H9 (cell line): ENCODE measurements around the gene MACROH2A1. TPM values are rescaled to one million over a fixed set of nuclear protein-coding genes. Genes with fewer than 3 reads are reported as not detected.

Source experiments
- DNase-seq: peaks from one replicate; pipeline ENCODE4 v3.0.0-alpha.2; 2017
- H2AFZ ChIP-seq: one replicate; pipeline ENCODE4 v1.6.1; 2013; ENCODE audit warnings: mild to moderate bottlenecking, low read length, control low read depth, moderate library complexity
- H2AK5ac ChIP-seq: 2 replicates; pipeline ENCODE4 v1.6.1; 2013; ENCODE audit warnings: low read length, control low read depth, mixed read lengths; ENCODE audit not compliant: insufficient read length
- H2BK120ac ChIP-seq: one replicate; pipeline ENCODE4 v1.6.1; 2013; ENCODE audit warnings: low read depth, mild to moderate bottlenecking, low read length, control low read depth, inconsistent platforms; ENCODE audit not compliant: poor library complexity, severe bottlenecking
- H2BK12ac ChIP-seq: 2 replicates; pipeline ENCODE4 v1.6.1; 2013; ENCODE audit warnings: low read length, control low read depth, mixed read lengths, low read depth; ENCODE audit not compliant: insufficient read length
- H2BK15ac ChIP-seq: 2 replicates; pipeline ENCODE4 v1.6.1; 2013; ENCODE audit warnings: low read depth, low read length, control low read depth
- H2BK20ac ChIP-seq: one replicate; pipeline ENCODE4 v1.6.1; 2013; ENCODE audit warnings: low read depth, mild to moderate bottlenecking, low read length, control low read depth, inconsistent platforms; ENCODE audit not compliant: poor library complexity, severe bottlenecking
- H2BK5ac ChIP-seq: 2 replicates; pipeline ENCODE4 v1.6.1; 2013; ENCODE audit warnings: low read length, control low read depth, mixed read lengths; ENCODE audit not compliant: insufficient read length
- H3K14ac ChIP-seq: 2 replicates; pipeline ENCODE4 v1.6.1; 2013; ENCODE audit warnings: low read length, control low read depth; ENCODE audit not compliant: insufficient read depth
- H3K18ac ChIP-seq: 2 replicates; pipeline ENCODE4 v1.6.1; 2013; ENCODE audit warnings: low read depth, mild to moderate bottlenecking, mixed read lengths, low read length, control low read depth; ENCODE audit not compliant: insufficient read length
- H3K23ac ChIP-seq: 2 replicates; pipeline ENCODE4 v1.6.1; 2013; ENCODE audit warnings: low read length, control low read depth, mixed read lengths, low read depth; ENCODE audit not compliant: insufficient read length
- H3K23me2 ChIP-seq: 2 replicates; pipeline ENCODE4 v1.6.1; 2013; ENCODE audit warnings: low read depth, mild to moderate bottlenecking, mixed read lengths, low read length, control low read depth; ENCODE audit not compliant: insufficient read length, poor library complexity, severe bottlenecking
- H3K27ac ChIP-seq: 2 replicates; pipeline ENCODE4 v1.5.1; 2013; ENCODE audit warnings: low read length, control low read depth, mixed read lengths, low read depth; ENCODE audit not compliant: insufficient read length
- H3K27me3 ChIP-seq: 2 replicates; pipeline ENCODE4 v1.6.1; 2013; ENCODE audit warnings: low read length, control low read depth, inconsistent platforms; ENCODE audit not compliant: insufficient read depth
- H3K4ac ChIP-seq: 2 replicates; pipeline ENCODE4 v1.6.1; 2013; ENCODE audit warnings: low read depth, mild to moderate bottlenecking, control low read depth, inconsistent platforms, low read length, moderate library complexity
- H3K4me1 ChIP-seq: 2 replicates; pipeline ENCODE4 v1.6.1; 2013; ENCODE audit warnings: low read length, control low read depth, inconsistent platforms; ENCODE audit not compliant: insufficient read depth
- H3K4me2 ChIP-seq: 2 replicates; pipeline ENCODE4 v1.6.1; 2013; ENCODE audit warnings: low read length, control low read depth, mixed read lengths; ENCODE audit not compliant: insufficient read length, insufficient read depth
- H3K56ac ChIP-seq: 2 replicates; pipeline ENCODE4 v1.6.1; 2013; ENCODE audit warnings: low read depth, mild to moderate bottlenecking, mixed read lengths, low read length, control low read depth; ENCODE audit not compliant: insufficient read length
- H3K79me1 ChIP-seq: 2 replicates; pipeline ENCODE4 v1.6.1; 2013; ENCODE audit warnings: low read depth, mild to moderate bottlenecking, moderate library complexity, low read length, control low read depth, inconsistent platforms; ENCODE audit not compliant: insufficient read depth, poor library complexity, severe bottlenecking
- H3K79me2 ChIP-seq: 2 replicates; pipeline ENCODE4 v1.6.1; 2013; ENCODE audit warnings: low read length, control low read depth, inconsistent platforms; ENCODE audit not compliant: insufficient read depth
- H3K9ac ChIP-seq: 2 replicates; pipeline ENCODE4 v1.6.1; 2013; ENCODE audit warnings: low read length, control low read depth, mixed read lengths; ENCODE audit not compliant: insufficient read length; ENCODE audit errors: extremely low read depth
- H3K9me3 ChIP-seq: one replicate; pipeline ENCODE4 v1.6.1; 2013; ENCODE audit warnings: low read depth, low read length, inconsistent platforms; ENCODE audit not compliant: control insufficient read depth
- H3T11ph ChIP-seq: one replicate; pipeline ENCODE4 v1.6.1; 2013; ENCODE audit warnings: mild to moderate bottlenecking, low read length, control low read depth, inconsistent platforms
- H4K20me1 ChIP-seq: one replicate; pipeline ENCODE4 v1.6.1; 2013; ENCODE audit not compliant: control insufficient read depth, insufficient read length, insufficient read depth
- H4K5ac ChIP-seq: 2 replicates; pipeline ENCODE4 v1.6.1; 2013; ENCODE audit warnings: low read depth, mild to moderate bottlenecking, mixed read lengths, low read length, control low read depth; ENCODE audit not compliant: insufficient read length
- H4K8ac ChIP-seq: replicated peaks from 2 replicates; pipeline ENCODE4 v1.6.1; 2013; ENCODE audit warnings: low read length, control low read depth, mixed read lengths, low read depth; ENCODE audit not compliant: insufficient read length
- H4K91ac ChIP-seq: 2 replicates; pipeline ENCODE4 v1.6.1; 2013; ENCODE audit warnings: low read depth, mild to moderate bottlenecking, moderate library complexity, mixed read lengths, low read length, control low read depth; ENCODE audit not compliant: insufficient read length
- H3K27ac Mint-ChIP-seq, 3 experiments: 2 replicates in 2 of 3; 3 replicates in 1 of 3; pipeline ENCODE4 v1.8.0; 2020 to 2021; ENCODE audit warnings: mixed read lengths in 3 of 3, mild to moderate bottlenecking in 1 of 3, moderate library complexity in 1 of 3
- H3K27me3 Mint-ChIP-seq: 2 replicates; pipeline ENCODE4 v1.8.0; 2021; ENCODE audit warnings: low read depth, mild to moderate bottlenecking, moderate library complexity, mixed read lengths
- H3K36me3 Mint-ChIP-seq, 3 experiments: 2 replicates in 2 of 3; 3 replicates in 1 of 3; pipeline ENCODE4 v1.8.0; 2020 to 2021; ENCODE audit warnings: low read depth in 3 of 3, mixed read lengths in 3 of 3; ENCODE audit not compliant: insufficient read depth in 1 of 3
- H3K4me1 Mint-ChIP-seq, 2 experiments: 2 replicates each; pipeline ENCODE4 v1.8.0; 2020; ENCODE audit warnings: mixed read lengths in 2 of 2
- H3K4me3 Mint-ChIP-seq, 2 experiments: 2 replicates in 1 of 2; 3 replicates in 1 of 2; pipeline ENCODE4 v1.8.0; 2020 to 2021; ENCODE audit warnings: mild to moderate bottlenecking in 2 of 2, mixed read lengths in 2 of 2, moderate library complexity in 1 of 2
- H3K9me3 Mint-ChIP-seq, 2 experiments: 2 replicates in 1 of 2; 3 replicates in 1 of 2; pipeline ENCODE4 v1.8.0; 2020; ENCODE audit warnings: mild to moderate bottlenecking in 2 of 2, mixed read lengths in 2 of 2, moderate library complexity in 1 of 2
- WGBS: extraction: QIAGEN DNeasy Blood & Tissue Kit; methylation state at CpG from one replicate; pipeline ENCODE4 v1.1.7; 2013; ENCODE audit warnings: missing lambda C conversion rate, low lambda C conversion rate, mixed read lengths; ENCODE audit not compliant: insufficient read length; ENCODE audit errors: extremely low coverage; 5-methylcytosine and 5-hydroxymethylcytosine counted together
- total RNA-seq: library from RNA; stranded (reverse); gene quantifications from 2 replicates; pipeline ENCODE4 v1.2.1, GENCODE V29; 2021
- TF ChIP-seq, protein P1 (sequence below): fragments of 200-600 bp; sonication (generic); conservative IDR thresholded peaks from 3 replicates; pipeline ENCODE4 v1.8.0; 2021; ENCODE audit warnings: antibody characterized with exemption, mild to moderate bottlenecking

MACROH2A1 gene
- total RNA-seq, 1 experiment from 2014 or later, result 111 TPM

DNA sequence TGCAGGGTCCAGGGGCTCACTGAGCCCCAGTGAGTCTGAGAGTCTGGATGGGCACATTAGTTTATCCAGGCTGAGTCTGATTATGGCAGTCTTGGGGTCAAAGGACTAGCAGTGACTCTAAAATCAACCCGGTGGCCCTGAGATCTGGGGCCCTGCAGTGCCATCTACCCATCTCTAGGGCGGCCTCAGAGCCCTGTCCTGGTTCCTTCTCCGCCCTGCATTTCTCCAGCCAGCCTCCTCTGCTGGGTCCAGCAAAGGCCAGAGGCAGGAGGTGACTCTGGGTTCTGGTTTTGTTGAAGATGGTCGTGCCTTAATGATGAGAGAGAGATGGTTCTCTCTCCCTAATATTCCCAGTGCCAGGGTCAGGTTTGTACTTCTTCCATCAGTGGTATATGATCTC, 33.1 kb upstream of the MACROH2A1 start:
- Mint-ChIP-seq H3K27me3 (peaks cover 25% of the 10 kb centered on the region), H3K4me3 (no peak overlapping the region), H3K4me1 (peaks cover 0 to 8% of the 10 kb centered on the region in 2 experiments; a peak in 2 of 4 replicates), H3K27ac (no peak overlapping the region), H3K36me3 (peaks cover 2 to 11% (median 5%) of the 10 kb centered on the region in 3 experiments; a peak in 4 of 7 replicates), H3K9me3 (peaks cover 10 to 14% of the 10 kb centered on the region in 2 experiments)
- TF ChIP-seq, protein P1, sequence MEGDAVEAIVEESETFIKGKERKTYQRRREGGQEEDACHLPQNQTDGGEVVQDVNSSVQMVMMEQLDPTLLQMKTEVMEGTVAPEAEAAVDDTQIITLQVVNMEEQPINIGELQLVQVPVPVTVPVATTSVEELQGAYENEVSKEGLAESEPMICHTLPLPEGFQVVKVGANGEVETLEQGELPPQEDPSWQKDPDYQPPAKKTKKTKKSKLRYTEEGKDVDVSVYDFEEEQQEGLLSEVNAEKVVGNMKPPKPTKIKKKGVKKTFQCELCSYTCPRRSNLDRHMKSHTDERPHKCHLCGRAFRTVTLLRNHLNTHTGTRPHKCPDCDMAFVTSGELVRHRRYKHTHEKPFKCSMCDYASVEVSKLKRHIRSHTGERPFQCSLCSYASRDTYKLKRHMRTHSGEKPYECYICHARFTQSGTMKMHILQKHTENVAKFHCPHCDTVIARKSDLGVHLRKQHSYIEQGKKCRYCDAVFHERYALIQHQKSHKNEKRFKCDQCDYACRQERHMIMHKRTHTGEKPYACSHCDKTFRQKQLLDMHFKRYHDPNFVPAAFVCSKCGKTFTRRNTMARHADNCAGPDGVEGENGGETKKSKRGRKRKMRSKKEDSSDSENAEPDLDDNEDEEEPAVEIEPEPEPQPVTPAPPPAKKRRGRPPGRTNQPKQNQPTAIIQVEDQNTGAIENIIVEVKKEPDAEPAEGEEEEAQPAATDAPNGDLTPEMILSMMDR, result no peak
- no peaks in the 10 kb centered on the region for H3K79me1 ChIP-seq
- H3K14ac ChIP-seq, result no peak overlapping the region
- H3K9me3 ChIP-seq, result peaks cover 5% of the 10 kb centered on the region
- H4K20me1 ChIP-seq, result no peaks in the 10 kb centered on the region
- H2BK12ac ChIP-seq, result no peak overlapping the region
- no peak overlapping the region for H2AK5ac ChIP-seq
- H2BK5ac ChIP-seq, result no peak overlapping the region
- H4K5ac ChIP-seq, result no peak overlapping the region
- H3K27ac ChIP-seq, result no peak overlapping the region
- peak; percentile 22 for DNase-seq
- no peak overlapping the region for H2BK120ac ChIP-seq
- no peak overlapping the region for H3K18ac ChIP-seq
- no peak overlapping the region for H3T11ph ChIP-seq
- no peak overlapping the region for H2BK20ac ChIP-seq
- H2AFZ ChIP-seq, result no peak overlapping the region
- no peaks in the 10 kb centered on the region for H3K23me2 ChIP-seq
- H4K91ac ChIP-seq, result no peak overlapping the region
- no peak overlapping the region for H3K4me2 ChIP-seq
- H3K23ac ChIP-seq, result no peak overlapping the region
- no peaks in the 10 kb centered on the region for H3K27me3 ChIP-seq
- H2BK15ac ChIP-seq, result no peak overlapping the region
- WGBS, result no CpG with 5 or more reads among the region's 4 CpGs
- H4K8ac ChIP-seq, result no peak overlapping the region
- H3K9ac ChIP-seq, result no peak overlapping the region
- H3K56ac ChIP-seq, result no peak overlapping the region
- H3K4ac ChIP-seq, result no peak overlapping the region
- no peaks in the 10 kb centered on the region for H3K79me2 ChIP-seq
- no peaks in the 10 kb centered on the region for H3K4me1 ChIP-seq
